Measurements from ENCODE around the gene GUCA2B.

GUCA2B gene

DNA sequence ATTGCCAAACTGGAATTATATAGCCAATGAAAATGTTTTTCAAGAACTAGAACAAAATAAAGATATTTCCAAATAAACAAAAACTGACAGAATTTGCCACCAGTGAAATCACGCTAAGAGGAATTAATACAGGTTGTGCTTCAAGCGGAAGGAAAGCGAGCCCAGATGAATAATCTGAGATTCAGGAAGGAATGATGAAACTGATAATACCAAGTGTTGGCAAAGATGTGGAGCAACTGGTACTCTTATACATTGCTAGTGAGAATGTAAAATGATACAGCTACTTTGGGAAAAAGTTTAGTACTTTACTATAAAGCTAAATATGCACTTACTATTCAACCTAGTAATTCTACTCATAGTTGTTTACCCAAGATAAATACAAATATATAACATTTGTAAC lies 30.8 kb upstream of the GUCA2B start:
- no peak for DNase-seq (ENCODE audit: extremely low read depth, low read depth)
- TF ChIP-seq, protein P1, sequence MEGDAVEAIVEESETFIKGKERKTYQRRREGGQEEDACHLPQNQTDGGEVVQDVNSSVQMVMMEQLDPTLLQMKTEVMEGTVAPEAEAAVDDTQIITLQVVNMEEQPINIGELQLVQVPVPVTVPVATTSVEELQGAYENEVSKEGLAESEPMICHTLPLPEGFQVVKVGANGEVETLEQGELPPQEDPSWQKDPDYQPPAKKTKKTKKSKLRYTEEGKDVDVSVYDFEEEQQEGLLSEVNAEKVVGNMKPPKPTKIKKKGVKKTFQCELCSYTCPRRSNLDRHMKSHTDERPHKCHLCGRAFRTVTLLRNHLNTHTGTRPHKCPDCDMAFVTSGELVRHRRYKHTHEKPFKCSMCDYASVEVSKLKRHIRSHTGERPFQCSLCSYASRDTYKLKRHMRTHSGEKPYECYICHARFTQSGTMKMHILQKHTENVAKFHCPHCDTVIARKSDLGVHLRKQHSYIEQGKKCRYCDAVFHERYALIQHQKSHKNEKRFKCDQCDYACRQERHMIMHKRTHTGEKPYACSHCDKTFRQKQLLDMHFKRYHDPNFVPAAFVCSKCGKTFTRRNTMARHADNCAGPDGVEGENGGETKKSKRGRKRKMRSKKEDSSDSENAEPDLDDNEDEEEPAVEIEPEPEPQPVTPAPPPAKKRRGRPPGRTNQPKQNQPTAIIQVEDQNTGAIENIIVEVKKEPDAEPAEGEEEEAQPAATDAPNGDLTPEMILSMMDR (IDR thresholded peaks at IDR 0.05; ENCODE audit: low read depth, low read length), result no peak

DNA sequence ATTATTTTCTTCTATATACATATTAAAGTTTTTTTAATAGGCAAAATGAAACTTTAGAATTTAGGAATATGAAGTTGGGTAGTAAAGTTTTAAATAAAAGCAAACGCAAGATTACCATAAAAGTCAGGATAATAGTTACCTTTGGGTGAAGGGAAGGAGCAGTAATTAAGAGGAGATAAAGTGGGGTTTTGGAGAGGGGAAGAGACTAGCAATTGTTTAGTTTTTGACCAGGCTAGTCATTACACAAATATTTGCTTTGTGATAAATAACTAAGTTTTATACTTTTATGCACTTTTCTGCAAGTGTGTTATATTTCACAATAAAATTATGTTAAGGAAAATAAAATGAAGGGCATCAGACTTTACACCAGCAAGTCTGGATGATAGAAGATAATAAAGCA lies 27.7 kb upstream of the GUCA2B start:
- no peak for DNase-seq (ENCODE audit: extremely low read depth, low read depth)

DNA sequence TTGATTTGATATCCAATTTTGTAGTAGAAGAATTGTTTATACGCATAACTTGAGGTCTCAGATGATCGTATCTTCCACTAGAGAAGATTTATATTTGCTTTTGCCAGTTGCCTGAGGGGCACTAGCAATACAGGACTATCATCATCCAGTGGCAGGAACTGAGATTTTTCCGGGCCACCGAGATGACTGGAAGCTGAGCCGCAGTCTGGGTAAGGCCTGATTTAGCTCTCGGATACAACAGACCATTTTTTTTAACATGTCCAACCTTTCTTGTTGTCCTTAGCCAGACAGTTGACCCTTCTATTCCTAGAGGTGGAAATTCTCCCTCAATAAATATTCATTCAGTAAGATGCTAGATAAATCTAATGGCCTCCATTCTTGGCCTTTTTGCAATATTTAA lies 25.4 kb upstream of the GUCA2B start:
- TF ChIP-seq, protein P1 (IDR thresholded peaks at IDR 0.05; ENCODE audit: low read depth, low read length), result no peak
- no peak for DNase-seq (ENCODE audit: extremely low read depth, low read depth)

More for the DNA sequence above, 27.7 kb upstream of the GUCA2B start:
- TF ChIP-seq, protein P1 (IDR thresholded peaks at IDR 0.05; ENCODE audit: low read depth, low read length), result no peak

DNA sequence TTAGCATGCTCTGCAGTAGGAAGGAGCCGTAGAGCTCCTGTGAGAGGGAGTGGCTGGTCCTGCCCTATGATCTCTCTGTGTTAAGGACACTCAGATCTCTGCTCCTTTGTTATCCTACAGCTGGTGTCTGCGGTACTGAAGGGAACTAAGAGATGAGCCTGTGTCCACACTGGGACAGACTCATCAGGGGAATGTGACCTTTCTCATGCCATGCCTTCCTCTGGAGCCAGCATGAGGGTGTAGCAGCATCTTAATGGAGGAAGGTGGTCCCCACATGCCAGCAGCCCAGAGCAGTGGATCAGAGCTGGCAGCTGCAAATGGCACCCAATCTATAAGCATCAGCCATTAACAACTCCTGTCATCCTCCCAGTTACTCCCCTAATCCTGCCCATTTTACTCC lies 24.7 kb upstream of the GUCA2B start:
- TF ChIP-seq, protein P1 (IDR thresholded peaks at IDR 0.05; ENCODE audit: low read depth, low read length), result no peak
- no peak for DNase-seq (ENCODE audit: extremely low read depth, low read depth)

DNA sequence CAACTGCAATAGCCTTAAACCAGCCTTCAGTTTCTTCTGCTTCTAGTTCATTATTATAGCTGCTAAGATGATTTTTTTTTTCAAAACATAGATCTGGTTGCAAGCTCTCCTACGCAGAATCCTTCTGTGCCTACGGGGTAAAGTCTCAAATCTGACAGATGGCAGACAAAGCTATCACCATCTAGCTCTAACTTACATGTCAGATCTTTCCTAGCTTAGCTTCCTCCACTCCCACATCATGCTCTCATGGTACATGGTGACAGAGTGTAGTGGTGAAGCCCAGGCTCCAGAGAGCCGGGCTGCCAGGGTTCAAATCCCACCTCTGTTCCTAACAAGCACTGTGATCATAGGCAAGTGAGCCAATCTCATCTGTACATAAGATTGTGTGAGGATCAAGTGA lies 24.2 kb upstream of the GUCA2B start:
- no peak for DNase-seq (ENCODE audit: extremely low read depth, low read depth)
- TF ChIP-seq, protein P1 (IDR thresholded peaks at IDR 0.05; ENCODE audit: low read depth, low read length), result no peak

DNA sequence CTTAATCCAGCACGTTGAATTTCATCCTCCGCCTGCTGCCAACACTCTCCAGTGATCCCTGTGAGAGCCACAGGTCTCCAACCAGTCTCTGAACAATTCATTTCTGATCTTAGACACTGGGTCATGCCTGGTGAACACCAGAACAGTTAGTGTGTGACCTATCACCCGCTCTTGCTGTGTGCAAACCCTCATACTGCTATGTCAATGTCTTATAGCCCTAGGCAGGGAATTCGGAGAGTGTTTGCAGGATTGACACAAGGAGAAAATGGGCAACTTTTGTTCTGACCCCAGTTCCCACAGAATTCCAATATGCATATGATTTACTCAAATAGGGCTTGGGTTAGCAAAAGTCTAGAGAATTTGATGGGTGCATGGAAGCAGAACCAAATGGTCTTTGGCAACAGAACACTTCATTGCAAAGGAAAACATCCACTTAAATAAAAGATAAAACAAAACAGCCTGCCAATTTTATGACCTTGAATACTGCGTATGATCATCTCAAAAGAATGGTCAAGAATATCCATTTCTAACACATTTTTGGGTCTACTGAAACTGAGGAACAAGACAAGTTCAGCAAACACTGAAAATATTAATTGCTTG lies 23.0 kb upstream of the GUCA2B start:
- TF ChIP-seq, protein P1 (IDR thresholded peaks at IDR 0.05; ENCODE audit: low read depth, low read length), result no peak

DNA sequence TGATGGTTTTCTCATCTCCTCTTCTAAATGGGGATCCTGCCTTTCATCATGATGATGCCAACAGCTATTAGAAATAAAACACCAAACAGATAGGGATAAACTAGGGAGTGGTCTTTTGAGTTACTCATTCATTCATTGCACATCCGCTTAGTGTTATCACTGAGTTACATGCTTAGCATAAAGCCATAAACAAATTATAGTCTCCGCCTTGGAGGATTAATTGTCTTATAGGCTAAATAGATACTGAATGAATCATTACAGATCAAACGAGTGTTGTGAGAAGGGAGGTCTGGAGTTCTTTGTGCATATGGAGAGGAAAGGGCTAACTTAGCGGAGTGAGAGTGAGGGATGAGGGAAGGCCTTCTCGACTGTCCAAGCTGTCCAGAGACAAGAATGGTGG lies 19.8 kb upstream of the GUCA2B start:
- no peak for DNase-seq (ENCODE audit: extremely low read depth, low read depth)
- TF ChIP-seq, protein P1 (IDR thresholded peaks at IDR 0.05; ENCODE audit: low read depth, low read length), result no peak

More for the DNA sequence above, 23.0 kb upstream of the GUCA2B start:
- no peak for DNase-seq (ENCODE audit: extremely low read depth, low read depth)
